Adrenal gland (tissue), 12 donors: ENCODE measurements around the gene ITIH1. TPM values are rescaled to one million over a fixed set of nuclear protein-coding genes. Genes with fewer than 3 reads are reported as not detected.

Experiments used
- DNase-seq, 7 donors: peaks; one replicate each; pipeline ENCODE4 v3.0.0-alpha.2; 2019 to 2020
- H3K27ac ChIP-seq, 5 donors: fragments of 200-600 bp; sonication (generic) in 4 of 5; 1 replicate in 3 of 5; 2 replicates in 2 of 5; pipeline versions ENCODE4 v1.5.1 to v1.8.0; 2016 to 2020; ENCODE audit warnings: mild to moderate bottlenecking in 1 of 5
- H3K27me3 ChIP-seq: fragments of 200-600 bp; 2 replicates; pipeline ENCODE4 v1.8.0; 2021
- H3K36me3 ChIP-seq, 2 donors: fragments of 200-600 bp; replicated peaks in 1 of 2; 1 replicate in 1 of 2; 2 replicates in 1 of 2; pipeline versions ENCODE4 v1.5.1 to v1.8.0; 2018 to 2022
- H3K4me1 ChIP-seq, 2 donors: fragments of 200-600 bp; replicated peaks in 1 of 2; 1 replicate in 1 of 2; 2 replicates in 1 of 2; pipeline versions ENCODE4 v1.5.1 to v1.8.0; 2018 to 2021
- H3K4me3 ChIP-seq, 4 donors: fragments of 200-600 bp; sonication (generic) in 3 of 4; one replicate each; pipeline ENCODE4 v1.5.1; 2016 to 2018
- H3K9me3 ChIP-seq, 3 donors: fragments of 200-600 bp; sonication (generic) in 1 of 3; replicated peaks in 1 of 3; 1 replicate in 2 of 3; 2 replicates in 1 of 3; pipeline versions ENCODE4 v1.5.1 to v1.8.0; 2016 to 2021
- POLR2A ChIP-seq, 2 donors: fragments of 450-650 bp; IDR thresholded peaks; one replicate each; pipeline ENCODE4 v1.6.1; 2017; ENCODE audit warnings: antibody characterized with exemption in 2 of 2, mild to moderate bottlenecking in 2 of 2, moderate library complexity in 1 of 2
- WGBS, 4 donors: extraction: QIAGEN DNeasy Blood & Tissue Kit in 2 of 4; methylation state at CpG; one replicate each; pipeline versions ENCODE4 v1.1.5 to v1.1.7; 2013 to 2017; 5-methylcytosine and 5-hydroxymethylcytosine counted together
- intact Hi-C, 2 donors: fragments of 100-400 bp; cut with DNase I; formaldehyde crosslinking; loops; one replicate each; pipeline versions ENCODE4 v1.14.1 to v1.15.0; 2022 to 2023
- polyA plus RNA-seq, 3 donors: library from polyadenylated mRNA; stranded (reverse); fragments of 200-250 nt in 2 of 3; fragments of 350-450 nt in 1 of 3; fragmentation: Illumina TruSeq in 1 of 3; extraction: RNeasy Lipid Tissue Mini Kit (QIAGEN cat#74804) in 1 of 3; gene quantifications; one replicate each; pipeline ENCODE4 v1.2.3, GENCODE V29; 2013 to 2014
- total RNA-seq, 9 donors: library from RNA; depleted of rRNA in 4 of 9; stranded (reverse); fragments of >200 nt in 4 of 9; fragments of 120-200 nt in 1 of 9; fragmentation: NEBNext Ultra II Directional in 1 of 9; extraction: Animal tissue kit (Norgen Biotek cat#: 25700) in 1 of 9; gene quantifications; one replicate each; pipeline versions ENCODE4 v1.1.0 to v1.2.4, GENCODE V29; 2013 to 2023
- TF ChIP-seq, protein P1 (sequence below), 6 experiments: fragments of 450-650 bp in 4 of 6; fragments of 200-600 bp in 2 of 6; sonication (generic) in 1 of 6; IDR thresholded peaks; 1 replicate in 5 of 6; 2 replicates in 1 of 6; pipeline versions ENCODE4 v1.5.1 to v1.8.0; 2016 to 2021; ENCODE audit warnings: antibody characterized with exemption in 6 of 6, mild to moderate bottlenecking in 2 of 6, moderate library complexity in 1 of 6
- donor health status: healthy with polysubstance abuse.
- donor health status: Bipolar disorder and iron deficiency.
- donor health status: DM: yes; HTN: yes; CAD: no.
- donor health status: DM: no; HTN: no; CAD: no.
- donor health status: DM: no; HTN: no; CAD: no.
- donor health status: DM: yes; HTN: yes; CAD: no.

The ITIH1 gene
- total and polyA plus RNA-seq, 12 donors: 0.28 to 1.9 (median 0.50) TPM; not detected in 4

GRCh38 chr3:52817221-52817620 is 39.8 kb downstream of the ITIH1 start:
- H3K4me1 ChIP-seq: no peaks in the 10 kb centered on the region
- H3K4me3 ChIP-seq: no peak overlapping the region
- H3K9me3 ChIP-seq: no peaks in the 10 kb centered on the region
- H3K36me3 ChIP-seq: peaks cover 0 to 3% of the 10 kb centered on the region in 2 donors
- no peaks in the 10 kb centered on the region for H3K27me3 ChIP-seq
- WGBS, 4 donors: 95 to 99% (median 97%) methylated on average over 8 to 10 of the region's 10 CpGs
- no peak for TF ChIP-seq POLR2A (IDR thresholded peaks at IDR 0.05)
- TF ChIP-seq, protein P1, sequence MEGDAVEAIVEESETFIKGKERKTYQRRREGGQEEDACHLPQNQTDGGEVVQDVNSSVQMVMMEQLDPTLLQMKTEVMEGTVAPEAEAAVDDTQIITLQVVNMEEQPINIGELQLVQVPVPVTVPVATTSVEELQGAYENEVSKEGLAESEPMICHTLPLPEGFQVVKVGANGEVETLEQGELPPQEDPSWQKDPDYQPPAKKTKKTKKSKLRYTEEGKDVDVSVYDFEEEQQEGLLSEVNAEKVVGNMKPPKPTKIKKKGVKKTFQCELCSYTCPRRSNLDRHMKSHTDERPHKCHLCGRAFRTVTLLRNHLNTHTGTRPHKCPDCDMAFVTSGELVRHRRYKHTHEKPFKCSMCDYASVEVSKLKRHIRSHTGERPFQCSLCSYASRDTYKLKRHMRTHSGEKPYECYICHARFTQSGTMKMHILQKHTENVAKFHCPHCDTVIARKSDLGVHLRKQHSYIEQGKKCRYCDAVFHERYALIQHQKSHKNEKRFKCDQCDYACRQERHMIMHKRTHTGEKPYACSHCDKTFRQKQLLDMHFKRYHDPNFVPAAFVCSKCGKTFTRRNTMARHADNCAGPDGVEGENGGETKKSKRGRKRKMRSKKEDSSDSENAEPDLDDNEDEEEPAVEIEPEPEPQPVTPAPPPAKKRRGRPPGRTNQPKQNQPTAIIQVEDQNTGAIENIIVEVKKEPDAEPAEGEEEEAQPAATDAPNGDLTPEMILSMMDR (IDR thresholded peaks at IDR 0.05): no peak
- H3K27ac ChIP-seq: no peak overlapping the region
- DNase-seq: no peak
- intact Hi-C loops: no loop called here

DNA sequence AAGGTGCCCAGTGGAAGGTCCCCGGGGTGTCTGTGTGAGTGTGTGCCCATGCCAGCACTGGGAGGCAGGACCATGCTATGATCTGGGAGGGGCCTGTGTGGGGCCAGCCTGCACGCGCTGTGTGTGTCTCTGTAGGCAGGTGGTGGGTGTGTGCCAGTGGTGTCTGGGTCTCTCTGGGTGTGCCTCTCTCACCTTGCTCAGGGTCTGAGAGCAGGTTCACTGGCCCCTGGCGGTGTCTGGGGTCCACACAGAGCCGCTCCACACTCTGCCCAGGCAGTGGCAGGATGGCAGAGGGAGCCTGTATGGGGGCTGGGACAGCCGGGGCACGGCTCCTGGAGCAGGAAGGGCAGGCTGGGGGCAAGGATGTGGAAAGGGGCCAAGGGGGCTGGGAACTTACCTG is 40.5 kb downstream of the ITIH1 start:
- no peaks in the 10 kb centered on the region for H3K4me1 ChIP-seq
- no peaks in the 10 kb centered on the region for H3K9me3 ChIP-seq
- intact Hi-C loops: no loop called here
- H3K27me3 ChIP-seq: no peaks in the 10 kb centered on the region
- WGBS, 4 donors: 89 to 100% (median 96%) methylated on average over 1 to 7 of the region's 7 CpGs
- DNase-seq: no peak
- H3K36me3 ChIP-seq: peaks cover 0 to 3% of the 10 kb centered on the region in 2 donors
- H3K4me3 ChIP-seq: no peak overlapping the region
- TF ChIP-seq POLR2A (IDR thresholded peaks at IDR 0.05): no peak
- TF ChIP-seq, protein P1 (IDR thresholded peaks at IDR 0.05): no peak
- no peak overlapping the region for H3K27ac ChIP-seq

DNA sequence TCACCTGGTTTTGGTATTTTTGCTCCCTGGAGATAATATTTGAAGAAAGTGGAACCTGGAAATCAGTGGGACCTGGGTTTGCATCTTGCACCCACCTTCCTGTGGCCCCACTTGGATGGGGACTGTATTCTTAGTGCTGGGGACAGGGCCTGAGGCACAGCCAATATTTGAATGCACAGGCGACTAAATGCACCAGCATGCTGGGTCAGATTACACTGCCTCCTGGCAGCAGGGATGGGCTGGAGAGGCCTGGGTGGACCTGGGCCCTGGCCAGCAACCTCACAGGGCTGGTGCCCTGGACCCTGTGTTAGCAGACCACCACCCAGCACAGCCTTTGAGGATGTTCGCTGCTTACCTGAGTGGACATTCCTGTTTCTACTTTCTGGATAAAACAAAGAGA is 42.5 kb downstream of the ITIH1 start:
- H3K9me3 ChIP-seq: no peaks in the 10 kb centered on the region
- no peaks in the 10 kb centered on the region for H3K4me1 ChIP-seq
- peaks cover 0 to 3% of the 10 kb centered on the region in 2 donors for H3K36me3 ChIP-seq
- intact Hi-C loops: no loop called here
- TF ChIP-seq, protein P1 (IDR thresholded peaks at IDR 0.05): no peak
- no peak for TF ChIP-seq POLR2A (IDR thresholded peaks at IDR 0.05)
- no peak overlapping the region for H3K27ac ChIP-seq
- no peak overlapping the region for H3K4me3 ChIP-seq
- H3K27me3 ChIP-seq: no peaks in the 10 kb centered on the region
- DNase-seq: no peak
- 86 to 100% (median 94%) methylated on average over 1 to 2 of the region's 2 CpGs for WGBS, 4 donors

DNA sequence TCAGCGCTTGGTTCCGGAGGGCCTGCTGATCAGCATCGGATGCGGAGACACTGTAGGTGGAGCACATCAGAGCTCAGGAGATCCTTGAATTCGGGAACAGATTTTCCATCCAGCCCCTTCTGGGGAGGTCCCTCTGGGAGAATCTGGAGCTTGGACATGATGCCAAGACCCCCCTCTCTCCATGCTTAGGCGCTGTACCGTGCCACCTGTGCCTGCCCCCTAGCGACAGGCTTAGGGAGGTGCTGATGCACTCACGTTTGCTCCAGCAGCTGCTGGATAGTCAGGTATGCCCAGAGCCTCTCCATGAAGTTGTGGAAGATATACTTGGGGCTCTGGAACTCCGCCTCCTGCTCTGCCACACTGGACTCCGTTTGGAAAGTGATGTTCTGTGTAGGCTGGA is 43.3 kb downstream of the ITIH1 start:
- 61 to 96% (median 68%) methylated on average over 5 to 11 of the region's 11 CpGs for WGBS, 4 donors
- intact Hi-C loops: no loop called here

More for the DNA sequence above, 43.3 kb downstream of the ITIH1 start:
- Histone ChIP-seq H3K36me3 (peaks cover 0 to 3% of the 10 kb centered on the region in 2 donors), H3K27ac (no peak overlapping the region), H3K4me1 (no peaks in the 10 kb centered on the region), H3K4me3 (no peak overlapping the region), H3K27me3 (no peaks in the 10 kb centered on the region), H3K9me3 (no peaks in the 10 kb centered on the region)
- TF ChIP-seq, protein P1 (IDR thresholded peaks at IDR 0.05): peak; percentile 11 to 39 (median 31)
- TF ChIP-seq POLR2A (IDR thresholded peaks at IDR 0.05): no peak
- no peak for DNase-seq
